Left lobe of liver (tissue), 2 donors: Measurements from ENCODE around the gene PDZD2. TPM values are rescaled to one million over a fixed set of nuclear protein-coding genes. Genes with fewer than 3 reads are reported as not detected.

ENCODE experiments used
- ATAC-seq: fragments of 200-7000 bp; cut with Tn5 transposase; one replicate; pipeline ENCODE4 v1.9.1; 2020; ENCODE audit warnings: mild to moderate bottlenecking, moderate library complexity
- DNase-seq: peaks from one replicate; pipeline ENCODE4 v3.0.0-alpha.2; 2020; ENCODE audit warnings: low spot score
- total RNA-seq: library from RNA; stranded (reverse); gene quantifications from one replicate; pipeline ENCODE4 v1.2.1, GENCODE V29; 2021
- donor health status: DM: no; HTN: no; CAD: no; lungs with moderate emphysema.
- donor health status: DM: no; HTN: yes; CAD: no.

Gene PDZD2
- total RNA-seq, 1 donor from 2014 or later, result 0.63 TPM

- DNase-seq (no peak), ATAC-seq (no peak)
Measured at GRCh38 chr5:31911291-31912265, 272.6 kb downstream of the PDZD2 start.

DNA sequence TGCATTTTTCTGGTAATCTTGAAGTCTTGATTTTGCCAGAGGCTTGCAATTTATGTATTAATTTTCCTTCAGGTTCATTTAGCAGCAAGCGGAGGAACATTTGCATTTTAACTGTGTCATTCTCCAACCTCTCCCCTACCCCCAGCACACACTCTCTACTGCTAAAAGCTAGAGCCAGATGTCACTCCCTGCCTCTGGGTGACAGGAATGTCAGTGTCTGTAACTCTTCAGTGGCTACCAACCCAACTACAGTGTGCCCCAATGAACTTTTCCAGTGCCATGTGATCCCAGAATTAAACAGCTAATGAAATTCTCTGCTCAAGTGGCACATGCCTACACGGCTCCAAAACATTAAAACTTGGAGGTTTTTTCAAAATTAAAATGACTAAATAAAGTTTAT, 274.9 kb downstream of the PDZD2 start:
- ATAC-seq, result no peak
- DNase-seq, result no peak

- no peak for ATAC-seq
- DNase-seq, result no peak
Measured at GRCh38 chr5:31916327-31916726, 277.4 kb downstream of the PDZD2 start.

GRCh38 chr5:31918739-31919138, 279.8 kb downstream of the PDZD2 start:
- no peak for DNase-seq
- ATAC-seq, result no peak

DNA sequence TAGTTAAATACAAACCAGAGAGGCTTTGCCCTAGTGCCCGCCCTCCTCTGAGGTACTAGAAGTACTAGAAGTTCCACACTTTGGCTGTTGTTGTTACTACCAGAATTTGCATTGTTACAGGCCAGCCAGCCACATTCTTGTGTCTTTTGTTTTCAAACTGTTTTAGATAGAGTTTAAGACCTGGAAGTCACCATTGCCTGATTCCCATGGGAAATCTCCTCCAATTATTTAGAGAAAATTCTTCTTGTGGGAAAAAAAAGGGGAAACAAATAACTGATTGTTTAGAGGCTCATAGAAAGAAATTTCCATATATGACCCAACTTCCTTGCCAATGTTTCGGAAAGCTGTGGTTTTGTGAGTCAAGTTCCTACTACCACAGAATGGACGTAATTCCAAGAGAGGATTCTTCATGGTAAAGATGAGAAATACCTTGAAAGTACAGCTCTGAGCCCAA, 282.9 kb downstream of the PDZD2 start:
- ATAC-seq, result no peak

GRCh38 chr5:31924005-31924404, 285.1 kb downstream of the PDZD2 start:
- ATAC-seq, result no peak
- DNase-seq, result no peak

More for the DNA sequence above, 282.9 kb downstream of the PDZD2 start:
- no peak for DNase-seq

DNA sequence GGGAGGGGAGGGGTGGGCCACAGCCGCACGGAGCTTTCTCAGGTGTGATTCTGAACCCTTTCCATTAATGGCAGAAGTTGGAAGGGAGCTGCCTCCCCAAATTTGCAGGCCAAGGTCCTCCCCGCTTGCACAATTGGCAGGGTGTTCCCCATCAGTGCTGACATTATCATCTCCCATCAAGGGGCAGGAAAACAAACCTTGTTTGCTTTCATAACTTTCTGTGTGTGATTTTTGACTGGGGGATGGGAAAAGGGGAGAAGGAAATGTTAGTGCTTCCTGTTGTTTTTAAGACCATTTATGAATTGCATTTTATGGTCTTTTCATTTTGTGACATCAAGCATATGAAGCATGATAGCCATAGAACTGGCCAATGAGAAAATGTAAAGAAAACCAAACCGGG, 292.9 kb downstream of the PDZD2 start:
- DNase-seq, result no peak
- ATAC-seq, result no peak

GRCh38 chr5:31934156-31934555, 295.2 kb downstream of the PDZD2 start:
- ATAC-seq, result no peak
- DNase-seq, result no peak

DNA sequence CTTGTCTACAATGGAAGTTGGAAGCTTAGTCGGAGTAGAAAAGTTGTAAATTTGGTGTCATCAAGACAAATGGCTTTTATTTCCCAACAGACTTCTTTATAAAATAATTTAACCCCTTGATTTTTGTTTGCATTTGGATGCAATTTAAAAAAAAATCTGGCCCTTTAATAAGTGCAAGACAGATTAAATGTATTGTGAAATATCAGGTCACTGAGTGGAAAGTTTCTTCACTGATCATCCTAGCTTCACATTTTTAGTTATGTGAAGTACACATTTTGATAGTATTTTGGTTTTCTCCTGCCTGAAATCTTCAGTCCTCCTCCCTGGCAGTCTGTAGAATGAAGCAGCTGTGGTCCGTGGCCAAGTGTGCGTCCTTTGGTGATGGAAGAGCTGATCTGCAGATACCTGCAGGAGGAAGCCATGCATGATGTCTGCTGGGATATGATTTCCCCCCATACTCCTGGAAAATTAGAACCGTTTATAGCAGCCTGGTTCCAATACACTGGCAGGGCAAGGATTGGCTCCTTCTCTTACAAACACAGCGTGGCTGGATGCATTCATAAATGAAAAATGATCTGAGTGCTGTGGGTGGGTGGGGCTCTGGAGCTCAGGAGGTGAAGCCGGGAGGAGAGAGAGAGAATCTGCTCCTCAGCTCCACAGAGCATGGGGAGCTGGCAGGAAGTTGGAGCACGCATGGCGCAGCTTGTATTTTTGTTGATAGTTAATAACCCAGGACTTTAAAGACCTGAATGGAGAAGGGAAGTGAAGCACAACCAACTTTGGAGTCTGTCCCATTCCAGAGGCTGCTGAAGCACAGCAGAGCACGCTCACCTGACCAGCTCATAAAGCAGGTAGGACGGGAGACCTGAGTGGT, 296.8 kb downstream of the PDZD2 start:
- ATAC-seq (peak; percentile 10), DNase-seq (no peak)

- DNase-seq, result no peak
- no peak for ATAC-seq
Measured at GRCh38 chr5:31936683-31937082, 297.8 kb downstream of the PDZD2 start.

DNA sequence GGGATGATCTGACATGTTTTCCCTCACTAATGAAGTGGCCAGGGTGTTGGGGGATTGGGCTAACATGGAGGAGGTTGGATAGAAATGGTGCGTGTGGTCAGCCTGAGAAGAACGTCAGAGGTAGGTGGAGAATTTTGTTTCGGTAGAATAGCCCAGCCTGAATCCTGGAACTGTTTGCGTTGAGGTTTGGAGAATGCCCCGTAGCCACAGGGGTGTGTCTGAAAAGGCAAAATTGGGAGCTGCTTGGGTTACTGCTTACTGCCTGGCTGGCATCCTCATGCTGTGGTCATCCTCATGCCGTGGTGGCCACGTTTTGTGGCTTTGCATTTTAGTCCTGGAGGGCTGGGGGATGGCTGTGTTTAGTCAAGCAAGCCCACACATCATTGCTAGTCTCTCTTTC, 298.3 kb downstream of the PDZD2 start:
- ATAC-seq (no peak), DNase-seq (no peak)

DNA sequence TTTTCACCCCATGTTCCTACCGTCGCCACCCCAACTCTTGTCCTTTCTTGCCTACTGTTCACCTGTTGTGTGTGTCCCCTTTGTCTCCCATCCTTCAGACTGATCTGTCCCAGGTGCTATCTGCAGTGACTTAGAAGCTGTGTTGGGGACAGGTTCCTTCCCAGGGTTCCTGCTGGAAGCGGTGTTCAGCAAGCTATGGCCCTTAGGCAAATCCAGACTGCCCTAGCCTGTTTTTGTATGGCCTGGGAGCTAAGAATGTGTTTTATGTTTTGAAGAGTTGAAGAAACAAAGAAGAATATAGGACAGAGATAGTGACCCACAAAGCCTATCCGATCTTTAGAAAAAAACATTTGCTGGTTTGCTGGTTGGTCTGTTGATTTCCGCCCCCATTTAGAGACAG, 298.8 kb downstream of the PDZD2 start:
- ATAC-seq, result no peak
- DNase-seq, result no peak

DNA sequence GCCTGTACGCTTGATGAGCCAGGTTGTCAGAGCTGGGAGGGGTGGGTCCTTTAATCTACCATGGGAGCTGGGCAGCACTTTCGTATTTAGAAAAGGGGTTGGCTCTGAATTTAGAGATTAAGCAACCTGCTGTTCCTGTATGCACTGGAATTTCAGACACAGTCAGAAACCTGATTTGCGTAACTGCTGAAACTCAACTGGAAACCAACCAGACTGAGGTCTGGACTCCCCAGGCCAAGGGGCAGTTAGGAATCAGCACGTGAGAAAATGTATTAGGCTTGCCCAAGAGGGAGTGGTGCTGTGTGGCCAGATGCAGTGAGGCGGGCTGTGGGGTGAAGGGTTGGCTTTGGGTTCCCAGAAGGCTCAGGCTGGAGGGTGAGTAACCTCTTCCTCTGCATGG, 300.2 kb downstream of the PDZD2 start:
- ATAC-seq, result peak; percentile 88
- DNase-seq, result peak; percentile 66

GRCh38 chr5:31941151-31941755, 302.3 kb downstream of the PDZD2 start:
- no peak for DNase-seq
- no peak for ATAC-seq

DNA sequence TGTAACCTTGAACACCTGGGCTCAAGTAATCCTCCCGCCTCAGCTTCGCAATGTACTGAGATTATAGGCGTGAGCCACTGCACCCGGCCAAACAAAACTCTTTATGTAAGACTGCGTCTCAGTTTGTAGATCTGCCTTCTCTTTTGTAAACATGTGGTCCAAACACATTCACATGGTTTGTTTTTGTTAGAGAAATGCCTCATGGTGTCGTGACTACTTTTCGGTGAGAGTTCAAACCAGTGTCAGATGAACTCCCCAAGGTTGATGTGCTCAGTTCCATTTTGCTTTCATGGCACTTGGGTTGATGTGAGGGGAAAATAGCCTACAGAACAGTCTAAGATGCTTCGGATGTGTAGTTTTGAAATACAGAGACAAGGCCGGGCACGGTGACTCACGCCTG, 303.6 kb downstream of the PDZD2 start:
- DNase-seq (no peak), ATAC-seq (no peak)

DNA sequence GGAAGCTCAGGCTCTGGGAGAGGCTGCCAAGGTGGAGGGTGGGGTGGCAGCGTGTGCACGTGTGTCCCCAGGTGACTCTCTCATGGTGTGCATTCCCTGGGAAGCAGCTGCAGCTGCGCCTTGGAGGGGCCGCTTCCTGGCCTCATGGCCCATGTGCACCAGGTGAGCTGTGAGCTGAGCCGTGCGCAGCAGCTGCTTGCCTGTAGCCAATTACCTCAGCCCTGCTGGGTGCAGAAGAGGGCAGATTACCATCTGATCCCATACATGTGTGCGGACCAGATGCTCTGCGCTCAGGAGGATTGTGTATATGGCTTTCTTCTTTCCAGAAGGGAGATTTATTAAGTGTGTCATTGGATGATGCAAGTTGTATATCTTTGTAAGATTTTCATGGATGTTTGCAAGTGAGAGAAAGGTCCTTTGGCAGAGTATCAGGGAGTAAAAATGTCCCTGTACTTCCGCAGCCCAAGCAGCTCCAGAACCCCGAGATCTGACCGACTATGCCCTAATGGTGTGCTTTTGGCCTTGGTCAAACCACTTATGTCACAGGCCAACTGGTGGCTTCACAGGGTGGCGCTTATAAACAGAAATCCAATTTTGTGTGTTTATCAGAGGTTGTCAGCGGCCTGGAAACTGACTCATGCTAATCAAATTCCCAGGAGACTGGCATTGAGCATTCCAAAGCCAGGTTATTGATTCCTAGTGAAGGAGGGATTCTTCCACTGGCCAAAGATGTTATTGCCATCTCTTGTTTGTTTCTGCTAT, 305.9 kb downstream of the PDZD2 start:
- DNase-seq, result no peak

GRCh38 chr5:31948006-31948405, 309.1 kb downstream of the PDZD2 start:
- ATAC-seq, result no peak
- DNase-seq, result no peak

More for the DNA sequence above, 305.9 kb downstream of the PDZD2 start:
- ATAC-seq, result no peak

DNA sequence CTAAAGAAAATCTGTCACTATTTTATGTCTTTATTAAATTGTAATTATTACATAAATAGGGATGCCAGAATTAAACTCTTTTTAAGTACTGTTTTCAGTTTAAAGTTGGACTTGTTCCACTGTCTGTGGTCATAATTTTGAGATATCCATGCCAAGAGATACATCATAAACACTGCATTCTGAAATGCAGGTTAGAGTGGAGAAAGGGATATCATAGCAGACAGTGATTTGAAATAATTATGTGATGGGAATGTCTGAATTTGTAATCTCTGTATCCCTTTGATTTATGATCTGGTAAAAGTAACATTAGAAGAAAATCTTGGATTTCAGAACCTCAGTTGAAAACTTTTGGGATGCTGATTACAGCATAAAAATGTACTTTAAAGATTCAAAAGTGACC, 313.1 kb downstream of the PDZD2 start:
- ATAC-seq, result no peak
- DNase-seq, result no peak

- DNase-seq, result no peak
- ATAC-seq, result no peak
Measured at GRCh38 chr5:31954091-31954490, 315.2 kb downstream of the PDZD2 start.

DNA sequence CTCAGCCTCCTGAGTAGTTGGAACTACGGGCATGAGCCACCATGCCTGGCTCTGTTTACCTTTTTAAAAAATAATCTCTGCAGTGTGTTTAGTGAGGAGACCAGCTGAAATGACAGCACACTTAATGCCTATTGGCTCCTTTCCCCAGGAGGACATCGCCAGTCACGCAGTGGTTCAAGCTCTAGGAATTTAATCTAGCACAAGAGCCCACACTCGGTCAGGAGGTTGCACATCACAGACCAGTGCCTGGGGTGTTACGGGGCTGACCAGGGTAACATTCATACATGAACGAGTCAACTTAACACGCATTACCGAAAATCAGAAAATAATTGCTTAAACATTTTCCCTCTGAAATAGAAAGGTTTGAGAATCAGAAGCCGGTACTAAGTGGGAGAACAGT, 318.2 kb downstream of the PDZD2 start:
- DNase-seq (no peak), ATAC-seq (no peak)
